Left cardiac atrium (tissue), 4 donors: ENCODE measurements around the gene SLC27A6. TPM values are rescaled to one million over a fixed set of nuclear protein-coding genes. Genes with fewer than 3 reads are reported as not detected.
A peak's percentile ranks its signal among the peaks of the same experiment; 100 is the strongest.

Experiments
- ATAC-seq, 2 donors: fragments of 200-7000 bp; cut with Tn5 transposase; one replicate each; pipeline ENCODE4 v1.9.1; 2020; ENCODE audit warnings: mild to moderate bottlenecking in 2 of 2, moderate library complexity in 2 of 2
- DNase-seq: peaks from one replicate; pipeline ENCODE4 v3.0.0-alpha.2; 2020
- intact Hi-C, 2 donors: fragments of 100-400 bp; cut with DNase I; formaldehyde crosslinking; loops; one replicate each; pipeline versions ENCODE4 v1.14.1 to v1.15.1; 2022 to 2023
- total RNA-seq, 2 donors: library from RNA; stranded (reverse); fragmentation: NEBNext Ultra II Directional; extraction: Animal tissue kit (Norgen Biotek cat#: 25700); gene quantifications; one replicate each; pipeline ENCODE4 v1.2.1, GENCODE V29; 2021
- donor health status: DM: no; HTN: yes; CAD: no.
- donor health status: DM: no; HTN: yes; CAD: no; lungs with severe emphysema.
- donor health status: DM: yes; HTN: yes; CAD: no.
- donor health status: Dilated cardiomyopathy.

SLC27A6 gene
- total RNA-seq, 2 donors from 2014 or later: 31.7 to 37.4 TPM

GRCh38 chr5:129049126-129049799, 84.0 kb downstream of the SLC27A6 start:
- DNase-seq (no peak), ATAC-seq (no peak)
- intact Hi-C loops: no loop called here

GRCh38 chr5:129051283-129051682, 86.0 kb downstream of the SLC27A6 start:
- DNase-seq (no peak), ATAC-seq (peak in 1 of 2 donors; percentile 43)
- intact Hi-C loops: no loop called here

GRCh38 chr5:129053438-129053837, 88.2 kb downstream of the SLC27A6 start:
- intact Hi-C loops: no loop called here
- no peak for ATAC-seq

GRCh38 chr5:129057329-129057728, 92.0 kb downstream of the SLC27A6 start:
- intact Hi-C loops: no loop called here
- ATAC-seq (no peak), DNase-seq (no peak)

More at GRCh38 chr5:129053438-129053837, 88.2 kb downstream of the SLC27A6 start:
- no peak for DNase-seq

GRCh38 chr5:129061849-129062248, 96.6 kb downstream of the SLC27A6 start:
- no peak for DNase-seq
- no peak for ATAC-seq
- intact Hi-C loops: no loop called here

- intact Hi-C loops: no loop called here
- ATAC-seq (peak; percentile 70 to 71), DNase-seq (no peak)
Observed at GRCh38 chr5:129063483-129064113, 98.3 kb downstream of the SLC27A6 start.

- ATAC-seq (no peak), DNase-seq (no peak)
Observed at GRCh38 chr5:129065721-129066120, 100.4 kb downstream of the SLC27A6 start.

GRCh38 chr5:129067745-129068144, 102.5 kb downstream of the SLC27A6 start:
- ATAC-seq: no peak
- intact Hi-C loops: no loop called here
- DNase-seq: no peak

More at GRCh38 chr5:129065721-129066120, 100.4 kb downstream of the SLC27A6 start:
- intact Hi-C loops: no loop called here

- no peak for ATAC-seq
- no peak for DNase-seq
- intact Hi-C loops: no loop called here
Observed at GRCh38 chr5:129069292-129069691, 104.0 kb downstream of the SLC27A6 start.

GRCh38 chr5:129073111-129073510, 107.8 kb downstream of the SLC27A6 start:
- ATAC-seq (no peak), DNase-seq (no peak)
- intact Hi-C loops: no loop called here

GRCh38 chr5:129074903-129075302, 109.6 kb downstream of the SLC27A6 start:
- no peak for DNase-seq
- intact Hi-C loops: no loop called here
- no peak for ATAC-seq

- no peak for ATAC-seq
- DNase-seq: no peak
- intact Hi-C loops: no loop called here
Observed at GRCh38 chr5:129077433-129078075, 112.3 kb downstream of the SLC27A6 start.

GRCh38 chr5:129078247-129078646, 113.0 kb downstream of the SLC27A6 start:
- ATAC-seq (peak; percentile 57 to 74), DNase-seq (no peak)
- intact Hi-C loops: no loop called here

GRCh38 chr5:129078660-129079059, 113.4 kb downstream of the SLC27A6 start:
- intact Hi-C loops: no loop called here
- ATAC-seq (peak in 1 of 2 donors; percentile 21), DNase-seq (no peak)

- ATAC-seq: peak; percentile 51 to 56
- DNase-seq: no peak
- intact Hi-C loops: no loop called here
Observed at GRCh38 chr5:129079496-129079895, 114.2 kb downstream of the SLC27A6 start.

GRCh38 chr5:129080766-129081165, 115.5 kb downstream of the SLC27A6 start:
- ATAC-seq: no peak
- intact Hi-C loops: no loop called here
- no peak for DNase-seq

- intact Hi-C loops: no loop called here
- ATAC-seq: no peak
Observed at GRCh38 chr5:129082225-129083136, 117.2 kb downstream of the SLC27A6 start.

More at GRCh38 chr5:129082225-129083136, 117.2 kb downstream of the SLC27A6 start:
- DNase-seq: no peak
